ENCODE results near the gene MYLK4.

Gene MYLK4

GRCh38 chr6:2752477-2753109 is 1.9 kb upstream of the MYLK4 start:
- Histone ChIP-seq H3K4me1 (ENCODE audit: control insufficient read depth in 1 of 2, insufficient read depth in 2 of 2, low read length in 2 of 2) (no peaks in the 10 kb centered on the region), H3K4me3 (ENCODE audit: low read depth, low read length) (no peak overlapping the region), H3K18ac (ENCODE audit: low read length) (no peak overlapping the region), H2BK12ac (ENCODE audit: low read length) (no peak overlapping the region), H3K4me2 (ENCODE audit: low read length) (no peak overlapping the region), H2AFZ (ENCODE audit: insufficient read depth, low read length, poor library complexity) (no peak overlapping the region), H4K91ac (ENCODE audit: low read depth, low read length) (no peak overlapping the region), H2BK120ac (ENCODE audit: insufficient read depth, low read length, poor library complexity) (no peak overlapping the region), H3K4ac (ENCODE audit: low read depth, low read length) (no peak overlapping the region), H4K8ac (ENCODE audit: low read depth, low read length) (no peak overlapping the region), H3K79me2 (ENCODE audit: control insufficient read depth, insufficient read depth, low read length, poor library complexity) (no peaks in the 10 kb centered on the region), H3K36me3 (ENCODE audit: control insufficient read depth in 1 of 2, insufficient read depth in 2 of 2, low read length in 2 of 2) (no peaks in the 10 kb centered on the region), H3K27ac (ENCODE audit: low read depth, low read length) (no peak overlapping the region), H3K14ac (ENCODE audit: low read length) (no peak overlapping the region), H3K27me3 (ENCODE audit: insufficient read depth, low read length) (no peaks in the 10 kb centered on the region), H2BK5ac (ENCODE audit: low read depth, low read length, poor library complexity) (no peak overlapping the region), H3K9me3 (ENCODE audit: insufficient read depth, low read depth, low read length) (no peaks in the 10 kb centered on the region), H3K23ac (ENCODE audit: low read length) (no peak overlapping the region), H4K12ac (ENCODE audit: low read depth, low read length) (no peak overlapping the region), H3K79me1 (ENCODE audit: low read length) (no peaks in the 10 kb centered on the region), H3K9ac (ENCODE audit: low read length) (no peak overlapping the region), H2AK5ac (ENCODE audit: low read length) (no peak overlapping the region)
- DNase-seq = no peak
- no CpG with 5 or more reads among the region's 5 CpGs for WGBS (ENCODE audit: extremely low coverage, insufficient coverage, insufficient read length)

GRCh38 chr6:2751871-2752270 is 1.1 kb upstream of the MYLK4 start:
- Histone ChIP-seq H2AK5ac (ENCODE audit: low read length) (no peak overlapping the region), H4K8ac (ENCODE audit: low read depth, low read length) (no peak overlapping the region), H4K91ac (ENCODE audit: low read depth, low read length) (no peak overlapping the region), H2BK120ac (ENCODE audit: insufficient read depth, low read length, poor library complexity) (no peak overlapping the region), H4K12ac (ENCODE audit: low read depth, low read length) (no peak overlapping the region), H3K9ac (ENCODE audit: low read length) (no peak overlapping the region), H2AFZ (ENCODE audit: insufficient read depth, low read length, poor library complexity) (no peak overlapping the region), H3K79me2 (ENCODE audit: control insufficient read depth, insufficient read depth, low read length, poor library complexity) (no peaks in the 10 kb centered on the region), H3K9me3 (ENCODE audit: insufficient read depth, low read depth, low read length) (no peaks in the 10 kb centered on the region), H3K79me1 (ENCODE audit: low read length) (no peaks in the 10 kb centered on the region), H3K4ac (ENCODE audit: low read depth, low read length) (no peak overlapping the region), H3K4me2 (ENCODE audit: low read length) (no peak overlapping the region), H3K14ac (ENCODE audit: low read length) (no peak overlapping the region), H3K4me1 (ENCODE audit: control insufficient read depth in 1 of 2, insufficient read depth in 2 of 2, low read length in 2 of 2) (no peaks in the 10 kb centered on the region), H3K27ac (ENCODE audit: low read depth, low read length) (no peak overlapping the region), H2BK5ac (ENCODE audit: low read depth, low read length, poor library complexity) (no peak overlapping the region), H3K4me3 (ENCODE audit: low read depth, low read length) (no peak overlapping the region), H3K18ac (ENCODE audit: low read length) (no peak overlapping the region), H3K23ac (ENCODE audit: low read length) (no peak overlapping the region), H2BK12ac (ENCODE audit: low read length) (no peak overlapping the region), H3K27me3 (ENCODE audit: insufficient read depth, low read length) (no peaks in the 10 kb centered on the region), H3K36me3 (ENCODE audit: control insufficient read depth in 1 of 2, insufficient read depth in 2 of 2, low read length in 2 of 2) (no peaks in the 10 kb centered on the region)
- no peak for DNase-seq
- WGBS (ENCODE audit: extremely low coverage, insufficient coverage, insufficient read length) = no CpG with 5 or more reads among the region's 3 CpGs

DNA sequence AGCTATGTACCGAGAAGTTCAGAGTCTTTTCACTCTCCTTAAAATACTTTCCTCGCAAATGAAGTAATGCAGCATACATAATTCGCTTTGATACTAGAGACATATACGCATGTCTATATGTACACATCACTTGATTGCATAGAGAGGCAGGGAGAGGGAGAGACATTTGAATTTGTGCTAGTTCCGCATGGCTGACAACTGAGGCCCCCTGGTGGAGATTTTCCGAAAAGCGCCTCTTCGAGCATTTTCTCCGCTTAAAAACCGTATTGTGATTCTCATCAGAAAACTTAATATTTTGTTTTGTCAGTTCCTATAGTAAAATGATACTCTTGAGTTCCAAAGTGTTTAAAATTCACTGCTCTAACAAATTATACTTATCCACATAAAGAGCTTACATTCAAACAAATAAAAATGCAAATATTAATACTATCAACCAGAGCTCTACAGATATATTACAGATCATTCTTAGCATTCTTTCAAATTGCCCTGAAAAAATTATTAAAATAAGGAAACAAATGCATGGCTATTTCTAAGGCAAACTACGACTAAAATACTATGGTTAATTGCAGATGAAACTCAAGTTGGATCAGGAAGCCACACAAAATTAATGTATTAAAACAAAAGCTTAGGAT is 637 bp downstream of the MYLK4 start:
- H4K12ac ChIP-seq (ENCODE audit: low read depth, low read length) = no peak overlapping the region
- no peak overlapping the region for H2BK5ac ChIP-seq (ENCODE audit: low read depth, low read length, poor library complexity)
- no peak overlapping the region for H2BK120ac ChIP-seq (ENCODE audit: insufficient read depth, low read length, poor library complexity)
- no peak overlapping the region for H3K14ac ChIP-seq (ENCODE audit: low read length)
- no peak overlapping the region for H3K18ac ChIP-seq (ENCODE audit: low read length)
- no peaks in the 10 kb centered on the region for H3K79me1 ChIP-seq (ENCODE audit: low read length)
- no CpG with 5 or more reads among the region's 11 CpGs for WGBS (ENCODE audit: extremely low coverage, insufficient coverage, insufficient read length)
- no peak overlapping the region for H2AK5ac ChIP-seq (ENCODE audit: low read length)
- H3K4me1 ChIP-seq (ENCODE audit: control insufficient read depth in 1 of 2, insufficient read depth in 2 of 2, low read length in 2 of 2) = no peaks in the 10 kb centered on the region
- H2AFZ ChIP-seq (ENCODE audit: insufficient read depth, low read length, poor library complexity) = no peak overlapping the region
- no peak overlapping the region for H4K8ac ChIP-seq (ENCODE audit: low read depth, low read length)
- H3K27me3 ChIP-seq (ENCODE audit: insufficient read depth, low read length) = no peaks in the 10 kb centered on the region
- no peaks in the 10 kb centered on the region for H3K79me2 ChIP-seq (ENCODE audit: control insufficient read depth, insufficient read depth, low read length, poor library complexity)
- no peaks in the 10 kb centered on the region for H3K9me3 ChIP-seq (ENCODE audit: insufficient read depth, low read depth, low read length)
- DNase-seq = peak; percentile 68 to 91
- no peak overlapping the region for H2BK12ac ChIP-seq (ENCODE audit: low read length)
- no peak overlapping the region for H3K4ac ChIP-seq (ENCODE audit: low read depth, low read length)
- H3K4me3 ChIP-seq (ENCODE audit: low read depth, low read length) = no peak overlapping the region
- H3K36me3 ChIP-seq (ENCODE audit: control insufficient read depth in 1 of 2, insufficient read depth in 2 of 2, low read length in 2 of 2) = no peaks in the 10 kb centered on the region
- no peak overlapping the region for H4K91ac ChIP-seq (ENCODE audit: low read depth, low read length)
- H3K27ac ChIP-seq (ENCODE audit: low read depth, low read length) = no peak overlapping the region
- no peak overlapping the region for H3K9ac ChIP-seq (ENCODE audit: low read length)
- no peak overlapping the region for H3K23ac ChIP-seq (ENCODE audit: low read length)
- H3K4me2 ChIP-seq (ENCODE audit: low read length) = no peak overlapping the region

DNA sequence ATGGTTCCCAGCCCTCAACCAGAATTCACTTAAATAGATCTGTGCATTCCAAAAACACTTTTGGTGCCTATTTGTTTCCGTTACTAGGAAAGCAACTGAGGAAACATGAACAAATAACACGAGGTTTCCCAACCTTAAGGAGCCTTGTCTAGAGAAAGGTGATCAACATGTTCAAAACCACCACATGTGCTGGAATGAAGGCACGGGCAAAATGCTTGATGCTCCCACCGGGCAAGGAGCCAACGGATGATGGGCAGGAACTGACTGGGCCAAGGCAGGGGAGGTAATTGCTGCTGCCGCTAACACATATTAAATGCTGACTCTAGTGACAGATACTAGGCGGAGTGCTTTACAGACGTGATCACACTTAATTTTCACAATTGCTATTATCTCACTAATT is 2.5 kb downstream of the MYLK4 start:
- Histone ChIP-seq H3K27me3 (ENCODE audit: insufficient read depth, low read length) (no peaks in the 10 kb centered on the region), H3K4me3 (ENCODE audit: low read depth, low read length) (no peak overlapping the region), H3K27ac (ENCODE audit: low read depth, low read length) (no peak overlapping the region), H3K4ac (ENCODE audit: low read depth, low read length) (no peak overlapping the region), H4K8ac (ENCODE audit: low read depth, low read length) (no peak overlapping the region), H2AK5ac (ENCODE audit: low read length) (no peak overlapping the region), H4K12ac (ENCODE audit: low read depth, low read length) (no peak overlapping the region), H2BK5ac (ENCODE audit: low read depth, low read length, poor library complexity) (no peak overlapping the region), H4K91ac (ENCODE audit: low read depth, low read length) (no peak overlapping the region), H3K18ac (ENCODE audit: low read length) (no peak overlapping the region), H2AFZ (ENCODE audit: insufficient read depth, low read length, poor library complexity) (no peak overlapping the region), H3K79me1 (ENCODE audit: low read length) (no peaks in the 10 kb centered on the region), H3K36me3 (ENCODE audit: control insufficient read depth in 1 of 2, insufficient read depth in 2 of 2, low read length in 2 of 2) (no peaks in the 10 kb centered on the region), H3K23ac (ENCODE audit: low read length) (no peak overlapping the region), H3K9ac (ENCODE audit: low read length) (no peak overlapping the region), H2BK12ac (ENCODE audit: low read length) (no peak overlapping the region), H3K79me2 (ENCODE audit: control insufficient read depth, insufficient read depth, low read length, poor library complexity) (no peaks in the 10 kb centered on the region), H3K4me1 (ENCODE audit: control insufficient read depth in 1 of 2, insufficient read depth in 2 of 2, low read length in 2 of 2) (no peaks in the 10 kb centered on the region), H3K4me2 (ENCODE audit: low read length) (no peak overlapping the region), H3K14ac (ENCODE audit: low read length) (no peak overlapping the region), H2BK120ac (ENCODE audit: insufficient read depth, low read length, poor library complexity) (no peak overlapping the region), H3K9me3 (ENCODE audit: insufficient read depth, low read depth, low read length) (no peaks in the 10 kb centered on the region)
- DNase-seq = peak; percentile 59 to 80
- no CpG with 5 or more reads among the region's 8 CpGs for WGBS (ENCODE audit: extremely low coverage, insufficient coverage, insufficient read length)

All from trophoblast cell (in vitro differentiated cells and primary cell).